ENCODE results near the gene FAM210B. TPM values are rescaled to one million over a fixed set of nuclear protein-coding genes. Genes with fewer than 3 reads are reported as not detected.

The FAM210B gene
- total and polyA plus RNA-seq, 10 of the 15 experiments (the other 5 are each of a cell fraction or from before 2014, with no cell fraction given) = 0.13 to 1.4 (median 0.68) TPM

DNA sequence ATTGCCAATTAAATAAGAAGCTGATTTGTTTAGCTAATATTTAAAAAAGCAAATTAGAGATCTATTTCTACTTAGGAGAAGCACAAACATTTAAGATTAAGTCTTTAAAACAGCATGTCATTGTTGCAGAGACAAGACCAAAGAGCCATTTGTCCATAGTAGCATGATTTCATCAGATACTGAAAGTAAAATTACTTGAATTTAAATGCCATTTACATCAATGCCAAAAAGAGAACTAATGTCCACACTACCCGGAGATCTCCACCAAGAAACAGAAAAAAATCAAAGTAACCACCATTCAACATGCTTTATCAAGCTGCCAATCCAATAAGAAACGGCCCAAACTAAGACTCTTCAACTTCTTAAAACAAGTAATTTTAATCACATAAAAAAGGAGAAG is 17.6 kb downstream of the FAM210B start:
- no peak for FAIRE-seq
- CTCF ChIA-PET = interaction anchor here (1.7 kb wide), 1 partner anchor 24 kb away, joined by 4 read pairs; no protein-coding TSS in a partner anchor
- no peaks in the 10 kb centered on the region for H3K27me3 ChIP-seq (replicated peaks in 1 of 2; ENCODE audit: control insufficient read depth in 2 of 2, insufficient read depth in 2 of 2, low read length in 1 of 2)

More for the DNA sequence above, 17.6 kb downstream of the FAM210B start:
- Histone ChIP-seq H3K79me2 (ENCODE audit: control insufficient read depth, insufficient read depth, low read length) (peaks cover 9% of the 10 kb centered on the region), H3K4me2 (ENCODE audit: control insufficient read depth, insufficient read depth) (no peak overlapping the region), H2AFZ (ENCODE audit: control insufficient read depth, low read depth, low read length) (no peak overlapping the region; the same call in 1 of the 2 replicates), H3K4me1 (ENCODE audit: control insufficient read depth, insufficient read depth, low read length) (no peaks in the 10 kb centered on the region; the same call in 1 of the 2 replicates), H3K9me3 (replicated peaks; ENCODE audit: control insufficient read depth, insufficient read depth, low read length) (no peaks in the 10 kb centered on the region), H3K36me3 (ENCODE audit: control insufficient read depth in 2 of 2, insufficient read depth in 2 of 2, low read length in 1 of 2) (peaks cover 9 to 44% of the 10 kb centered on the region in 2 experiments), H4K20me1 (ENCODE audit: control insufficient read depth, insufficient read depth) (no peaks in the 10 kb centered on the region), H3K27ac (ENCODE audit: control insufficient read depth, insufficient read depth) (no peak overlapping the region), H3K9ac (ENCODE audit: control insufficient read depth, insufficient read depth, low read length) (no peak overlapping the region), H3K4me3 (no peak overlapping the region)
- intact Hi-C loops (cut with micrococcal nuclease; ENCODE audit: unreplicated experiment) (no loop called here), in situ Hi-C loops (cut with MboI) (no loop called here)
- no peak for TF ChIP-seq PML (IDR thresholded peaks at IDR 0.05; ENCODE audit: low read length)
- TF ChIP-seq RAD51 (IDR thresholded peaks at IDR 0.05) = no peak
- no peak for TF ChIP-seq GATAD2B (conservative IDR thresholded peaks at IDR 0.05; ENCODE audit: low read depth)
- no peak for TF ChIP-seq JUNB (IDR thresholded peaks at IDR 0.05)
- TF ChIP-seq NR2C1 (IDR thresholded peaks at IDR 0.05) = no peak
- TF ChIP-seq RAD21 (IDR thresholded peaks at IDR 0.05; ENCODE audit: insufficient read depth, low read depth, low read length) = no peak
- no peak for TF ChIP-seq CHD1 (IDR thresholded peaks at IDR 0.05; ENCODE audit: low read depth, low read length)
- TF ChIP-seq TARDBP (IDR thresholded peaks at IDR 0.05; ENCODE audit: borderline replicate concordance) = no peak
- TF ChIP-seq SREBF2 (IDR thresholded peaks at IDR 0.05; ENCODE audit: low read length) = no peak
- TF ChIP-seq, protein P1, sequence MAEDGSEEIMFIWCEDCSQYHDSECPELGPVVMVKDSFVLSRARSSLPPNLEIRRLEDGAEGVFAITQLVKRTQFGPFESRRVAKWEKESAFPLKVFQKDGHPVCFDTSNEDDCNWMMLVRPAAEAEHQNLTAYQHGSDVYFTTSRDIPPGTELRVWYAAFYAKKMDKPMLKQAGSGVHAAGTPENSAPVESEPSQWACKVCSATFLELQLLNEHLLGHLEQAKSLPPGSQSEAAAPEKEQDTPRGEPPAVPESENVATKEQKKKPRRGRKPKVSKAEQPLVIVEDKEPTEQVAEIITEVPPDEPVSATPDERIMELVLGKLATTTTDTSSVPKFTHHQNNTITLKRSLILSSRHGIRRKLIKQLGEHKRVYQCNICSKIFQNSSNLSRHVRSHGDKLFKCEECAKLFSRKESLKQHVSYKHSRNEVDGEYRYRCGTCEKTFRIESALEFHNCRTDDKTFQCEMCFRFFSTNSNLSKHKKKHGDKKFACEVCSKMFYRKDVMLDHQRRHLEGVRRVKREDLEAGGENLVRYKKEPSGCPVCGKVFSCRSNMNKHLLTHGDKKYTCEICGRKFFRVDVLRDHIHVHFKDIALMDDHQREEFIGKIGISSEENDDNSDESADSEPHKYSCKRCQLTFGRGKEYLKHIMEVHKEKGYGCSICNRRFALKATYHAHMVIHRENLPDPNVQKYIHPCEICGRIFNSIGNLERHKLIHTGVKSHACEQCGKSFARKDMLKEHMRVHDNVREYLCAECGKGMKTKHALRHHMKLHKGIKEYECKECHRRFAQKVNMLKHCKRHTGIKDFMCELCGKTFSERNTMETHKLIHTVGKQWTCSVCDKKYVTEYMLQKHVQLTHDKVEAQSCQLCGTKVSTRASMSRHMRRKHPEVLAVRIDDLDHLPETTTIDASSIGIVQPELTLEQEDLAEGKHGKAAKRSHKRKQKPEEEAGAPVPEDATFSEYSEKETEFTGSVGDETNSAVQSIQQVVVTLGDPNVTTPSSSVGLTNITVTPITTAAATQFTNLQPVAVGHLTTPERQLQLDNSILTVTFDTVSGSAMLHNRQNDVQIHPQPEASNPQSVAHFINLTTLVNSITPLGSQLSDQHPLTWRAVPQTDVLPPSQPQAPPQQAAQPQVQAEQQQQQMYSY (CRISPR knock-in tag; IDR thresholded peaks at IDR 0.05) = no peak
- TF ChIP-seq HDAC6 (IDR thresholded peaks at IDR 0.05; ENCODE audit: unreplicated experiment) = no peak
- TF ChIP-seq SMARCA5 (IDR thresholded peaks at IDR 0.05) = no peak
- TF ChIP-seq, protein P2, sequence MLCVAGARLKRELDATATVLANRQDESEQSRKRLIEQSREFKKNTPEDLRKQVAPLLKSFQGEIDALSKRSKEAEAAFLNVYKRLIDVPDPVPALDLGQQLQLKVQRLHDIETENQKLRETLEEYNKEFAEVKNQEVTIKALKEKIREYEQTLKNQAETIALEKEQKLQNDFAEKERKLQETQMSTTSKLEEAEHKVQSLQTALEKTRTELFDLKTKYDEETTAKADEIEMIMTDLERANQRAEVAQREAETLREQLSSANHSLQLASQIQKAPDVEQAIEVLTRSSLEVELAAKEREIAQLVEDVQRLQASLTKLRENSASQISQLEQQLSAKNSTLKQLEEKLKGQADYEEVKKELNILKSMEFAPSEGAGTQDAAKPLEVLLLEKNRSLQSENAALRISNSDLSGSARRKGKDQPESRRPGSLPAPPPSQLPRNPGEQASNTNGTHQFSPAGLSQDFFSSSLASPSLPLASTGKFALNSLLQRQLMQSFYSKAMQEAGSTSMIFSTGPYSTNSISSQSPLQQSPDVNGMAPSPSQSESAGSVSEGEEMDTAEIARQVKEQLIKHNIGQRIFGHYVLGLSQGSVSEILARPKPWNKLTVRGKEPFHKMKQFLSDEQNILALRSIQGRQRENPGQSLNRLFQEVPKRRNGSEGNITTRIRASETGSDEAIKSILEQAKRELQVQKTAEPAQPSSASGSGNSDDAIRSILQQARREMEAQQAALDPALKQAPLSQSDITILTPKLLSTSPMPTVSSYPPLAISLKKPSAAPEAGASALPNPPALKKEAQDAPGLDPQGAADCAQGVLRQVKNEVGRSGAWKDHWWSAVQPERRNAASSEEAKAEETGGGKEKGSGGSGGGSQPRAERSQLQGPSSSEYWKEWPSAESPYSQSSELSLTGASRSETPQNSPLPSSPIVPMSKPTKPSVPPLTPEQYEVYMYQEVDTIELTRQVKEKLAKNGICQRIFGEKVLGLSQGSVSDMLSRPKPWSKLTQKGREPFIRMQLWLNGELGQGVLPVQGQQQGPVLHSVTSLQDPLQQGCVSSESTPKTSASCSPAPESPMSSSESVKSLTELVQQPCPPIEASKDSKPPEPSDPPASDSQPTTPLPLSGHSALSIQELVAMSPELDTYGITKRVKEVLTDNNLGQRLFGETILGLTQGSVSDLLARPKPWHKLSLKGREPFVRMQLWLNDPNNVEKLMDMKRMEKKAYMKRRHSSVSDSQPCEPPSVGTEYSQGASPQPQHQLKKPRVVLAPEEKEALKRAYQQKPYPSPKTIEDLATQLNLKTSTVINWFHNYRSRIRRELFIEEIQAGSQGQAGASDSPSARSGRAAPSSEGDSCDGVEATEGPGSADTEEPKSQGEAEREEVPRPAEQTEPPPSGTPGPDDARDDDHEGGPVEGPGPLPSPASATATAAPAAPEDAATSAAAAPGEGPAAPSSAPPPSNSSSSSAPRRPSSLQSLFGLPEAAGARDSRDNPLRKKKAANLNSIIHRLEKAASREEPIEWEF (IDR thresholded peaks at IDR 0.05; ENCODE audit: insufficient replicate concordance, low read depth, low read length) = no peak
- ChIA-PET RAD21 (ENCODE audit: unreplicated experiment) (no interaction called here), SMC1A (ENCODE audit: uncharacterized antibody, unreplicated experiment) (interaction anchor here (0.6 to 2.1 kb wide), 6 partner anchors 9 to 1052 kb away, joined by 3 to 10 read pairs (median 4); partner anchors contain the start of gene AURKA), POLR2A (interaction anchor here (0.5 to 1.4 kb wide), 2 partner anchors 16 to 211 kb away, joined by 3 to 5 read pairs; partner anchors contain the start of genes AURKA and CSTF1)
- DNase-seq (ENCODE audit: low read depth, low spot score) (no peak), ATAC-seq (no peak)
- no TSS peak for BruUV-seq (replicated peaks)
- 63% methylated on average over 2 of the region's 2 CpGs for WGBS (ENCODE audit: insufficient coverage, insufficient replicate concordance, low lambda C conversion rate, missing lambda C conversion rate)
